K562 (cell line): ENCODE data around the gene SCYL2. TPM values are rescaled to one million over a fixed set of nuclear protein-coding genes. Genes with fewer than 3 reads are reported as not detected.

Source experiments
- ATAC-seq: fragments of 200-7000 bp; cut with Tn5 transposase; 3 replicates; pipeline ENCODE4 v1.9.1; 2020; ENCODE audit warnings: moderate library complexity
- BruUV-seq: library from RNA; stranded (reverse); fragments of 400-500 nt; replicated peaks from 2 replicates; lab custom pipeline; 2021; lab: Mats Ljungman, UMichigan
- CTCF ChIA-PET: fragments of 300-600 bp; formaldehyde crosslinking; extraction: SDS; loops from one replicate; lab custom pipeline; 2021; ENCODE audit warnings: low intra/inter-chr PET ratio; lab: Yijun Ruan, JAX
- POLR2A ChIA-PET: fragments of 300-600, 350-650 bp; sonication (Branson Sonifier 250); formaldehyde crosslinking; extraction: SDS; loops from one replicate; lab custom pipeline; 2021; ENCODE audit warnings: antibody characterized with exemption, inconsistent platforms; lab: Yijun Ruan, JAX
- DNase-seq, 4 experiments: peaks; one replicate each; pipeline versions ENCODE4 v3.0.0 to v3.0.0-alpha.2; 2011 to 2018; ENCODE audit warnings: low spot score in 3 of 4, mixed read lengths in 3 of 4; ENCODE audit errors: extremely low read depth in 1 of 4
- FAIRE-seq: peaks from 2 replicates; lab custom pipeline; 2011; peaks lifted over from hg19 to GRCh38; lab: Jason Lieb, UNC
- H2AFZ ChIP-seq: 2 replicates; pipeline ENCODE4 v1.6.0; 2011; ENCODE audit warnings: low read depth, low read length, control low read depth, inconsistent platforms
- H3K27ac ChIP-seq: fragments of 200-600 bp; 3 replicates; pipeline ENCODE4 v1.8.0; 2011; ENCODE audit warnings: low read depth, mild to moderate bottlenecking, control low read depth, inconsistent platforms, low read length, moderate library complexity, mixed read lengths; ENCODE audit errors: extremely low read depth
- H3K27me3 ChIP-seq, 2 experiments: fragments of 300-600 bp in 1 of 2; 2 replicates in 1 of 2; 3 replicates in 1 of 2; pipeline versions ENCODE4 v1.6.0 to v1.8.0; 2011; ENCODE audit warnings: inconsistent platforms in 2 of 2, low read length in 2 of 2, mild to moderate bottlenecking in 1 of 2, mixed read lengths in 1 of 2, moderate library complexity in 1 of 2; ENCODE audit not compliant: control insufficient read depth in 2 of 2, insufficient read depth in 2 of 2
- H3K36me3 ChIP-seq: fragments of 300-600 bp; 3 replicates; pipeline ENCODE4 v1.8.0; 2011; ENCODE audit warnings: mild to moderate bottlenecking, low read length, inconsistent platforms; ENCODE audit not compliant: control insufficient read depth, insufficient read depth
- H3K4me1 ChIP-seq, 2 experiments: fragments of 200-600 bp in 1 of 2; replicated peaks in 1 of 2; 2 replicates in 1 of 2; 3 replicates in 1 of 2; pipeline versions ENCODE4 v1.5.1 to v1.8.0; 2011; ENCODE audit warnings: inconsistent platforms in 2 of 2, low read length in 2 of 2, mild to moderate bottlenecking in 1 of 2, mixed read lengths in 1 of 2, moderate library complexity in 1 of 2; ENCODE audit not compliant: control insufficient read depth in 2 of 2, insufficient read depth in 2 of 2
- H3K4me2 ChIP-seq: 2 replicates; pipeline ENCODE4 v1.6.1; 2011; ENCODE audit warnings: low read length, control low read depth, inconsistent platforms, mixed read lengths; ENCODE audit not compliant: insufficient read depth
- H3K4me3 ChIP-seq: fragments of 200-600 bp; sonication (generic), shearing (Covaris generic); 2 replicates; pipeline ENCODE4 v1.5.1; 2016; ENCODE audit warnings: control low read depth, inconsistent platforms
- H3K79me2 ChIP-seq: fragments of 200-600 bp; 3 replicates; pipeline ENCODE4 v1.8.0; 2011; ENCODE audit warnings: low read length, inconsistent platforms; ENCODE audit not compliant: control insufficient read depth, insufficient read depth
- H3K9ac ChIP-seq, 2 experiments: 2 replicates each; pipeline versions ENCODE4 v1.6.0 to v1.6.1; 2011; ENCODE audit warnings: low read depth in 2 of 2, low read length in 2 of 2, control low read depth in 1 of 2, inconsistent platforms in 1 of 2, mild to moderate bottlenecking in 1 of 2, mixed read lengths in 1 of 2; ENCODE audit not compliant: insufficient read depth in 1 of 2
- H3K9me1 ChIP-seq: one replicate; pipeline ENCODE4 v1.6.0; 2011; ENCODE audit warnings: inconsistent platforms, mild to moderate bottlenecking, low read length, moderate library complexity; ENCODE audit not compliant: control insufficient read depth, insufficient read depth
- H3K9me3 ChIP-seq: replicated peaks from 2 replicates; pipeline ENCODE4 v1.5.1; 2011; ENCODE audit warnings: low read depth, low read length, inconsistent platforms; ENCODE audit not compliant: control insufficient read depth, insufficient read depth
- H4K20me1 ChIP-seq: replicated peaks from 2 replicates; pipeline ENCODE4 v1.6.1; 2011; ENCODE audit warnings: low read length, inconsistent platforms, mixed read lengths; ENCODE audit not compliant: control insufficient read depth, insufficient read depth
- NFYB ChIP-seq: IDR thresholded peaks from 2 replicates; pipeline ENCODE4 v1.6.1; 2011; ENCODE audit warnings: mild to moderate bottlenecking, moderate library complexity; ENCODE audit not compliant: insufficient read length; ENCODE audit errors: extremely low read depth
- NR2C1 ChIP-seq, 2 experiments: fragments of 450-650 bp; IDR thresholded peaks; 2 replicates each; pipeline ENCODE4 v1.6.1; 2017; ENCODE audit warnings: mild to moderate bottlenecking in 2 of 2, antibody characterized with exemption in 1 of 2, inconsistent platforms in 1 of 2, missing compliant biosample characterization in 1 of 2, missing genetic modification characterization in 1 of 2
- POLR2AphosphoS5 ChIP-seq: IDR thresholded peaks from 2 replicates; pipeline ENCODE4 v1.6.1; 2011; ENCODE audit warnings: mild to moderate bottlenecking, low read depth, low read length, moderate library complexity; ENCODE audit not compliant: control insufficient read depth, insufficient read depth
- POLR2H ChIP-seq: IDR thresholded peaks from 2 replicates; pipeline ENCODE4 v1.6.1; 2016; ENCODE audit warnings: missing genetic modification characterization, low read depth, mild to moderate bottlenecking, control low read depth, missing compliant biosample characterization, moderate library complexity
- in situ Hi-C: fragments of 300-500 bp; cut with MboI; formaldehyde crosslinking; loops from 4 replicates; pipeline ENCODE4 v1.15.0; 2018; ENCODE audit warnings: inconsistent platforms, mixed read lengths
- intact Hi-C: fragments of 100-400 bp; cut with micrococcal nuclease; formaldehyde crosslinking; loops from 2 replicates; pipeline ENCODE4 v1.14.2; 2022
- polyA plus RNA-seq, 8 experiments: library from polyadenylated mRNA; depleted of rRNA in 4 of 8; stranded (reverse) in 5 of 8; unstranded in 3 of 8; fragments of >200 nt; fragmentation: Nextera tagmentation in 2 of 8; fragmentation: Illumina TruSeq in 1 of 8; extraction: Ambion mirVana in 2 of 8; extraction: Trizol in 1 of 8; gene quantifications; 2 replicates each; pipeline versions ENCODE4 v1.2.1 to v1.2.3, GENCODE V29; 2011 to 2014; ENCODE audit warnings: inconsistent platforms in 1 of 8, missing spikeins in 1 of 8
- total RNA-seq, 7 experiments: library from RNA; depleted of rRNA in 6 of 7; stranded (reverse); fragments of >200 nt in 6 of 7; fragmentation: Illumina TruSeq in 2 of 7; extraction: Trizol in 2 of 7; gene quantifications; 2 replicates each; pipeline versions ENCODE4 v1.2.1 to v1.2.3, GENCODE V29; 2011 to 2021; ENCODE audit warnings: low replicate concordance in 1 of 7
- TF ChIP-seq, protein P1 (sequence below): fragments of 250-450 bp; sonication (Bioruptor Pico); IDR thresholded peaks from 2 replicates; pipeline ENCODE4 v1.5.0; 2020; ENCODE audit warnings: mild to moderate bottlenecking

The SCYL2 gene
- total and polyA plus RNA-seq, 9 of the 15 experiments (the other 6 are each of a cell fraction or from before 2014, with no cell fraction given), result 9.9 to 49.0 (median 32.9) TPM

DNA sequence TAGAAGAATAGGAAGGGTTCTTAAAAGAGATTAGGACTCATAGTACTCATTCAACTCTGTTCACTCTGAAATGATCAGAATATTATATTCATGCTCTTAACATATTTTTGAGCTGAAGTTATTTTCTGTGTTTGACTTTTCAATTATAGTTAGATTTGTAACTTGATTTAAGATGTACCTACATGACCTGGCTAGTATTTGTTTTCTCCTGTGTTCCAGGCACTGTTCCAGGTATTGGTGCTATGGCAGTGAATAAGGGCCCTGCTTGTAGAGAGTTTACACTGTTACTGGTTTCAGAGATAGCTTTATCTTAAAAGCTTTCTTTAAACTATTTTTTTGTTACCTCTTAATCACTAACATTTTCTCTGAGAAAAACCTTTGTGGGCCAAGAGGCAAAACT is 70.8 kb downstream of the SCYL2 start:
- DNase-seq, result no peak
- no peaks in the 10 kb centered on the region for H3K9me1 ChIP-seq
- no peaks in the 10 kb centered on the region for H4K20me1 ChIP-seq
- no TSS peak for BruUV-seq
- H3K36me3 ChIP-seq, result peaks cover 60% of the 10 kb centered on the region
- no peak overlapping the region for H3K4me2 ChIP-seq
- in situ Hi-C loops, result no loop called here
- H3K4me3 ChIP-seq, result no peak overlapping the region
- no peak for FAIRE-seq
- intact Hi-C loops, result no loop called here
- POLR2A ChIA-PET, result interaction anchor here (0.9 to 1.5 kb wide), 2 partner anchors 9 to 22 kb away, joined by 3 to 4 read pairs; no protein-coding TSS in a partner anchor
- H3K79me2 ChIP-seq, result no peaks in the 10 kb centered on the region
- TF ChIP-seq POLR2H (tag) (no peak), NFYB (no peak)
- H3K27ac ChIP-seq, result no peak overlapping the region
- no peak overlapping the region for H2AFZ ChIP-seq
- no peaks in the 10 kb centered on the region for H3K4me1 ChIP-seq
- no peak overlapping the region for H3K9ac ChIP-seq
- ATAC-seq, result no peak
- CTCF ChIA-PET, result no interaction called here
- H3K9me3 ChIP-seq, result no peaks in the 10 kb centered on the region
- no peaks in the 10 kb centered on the region for H3K27me3 ChIP-seq

DNA sequence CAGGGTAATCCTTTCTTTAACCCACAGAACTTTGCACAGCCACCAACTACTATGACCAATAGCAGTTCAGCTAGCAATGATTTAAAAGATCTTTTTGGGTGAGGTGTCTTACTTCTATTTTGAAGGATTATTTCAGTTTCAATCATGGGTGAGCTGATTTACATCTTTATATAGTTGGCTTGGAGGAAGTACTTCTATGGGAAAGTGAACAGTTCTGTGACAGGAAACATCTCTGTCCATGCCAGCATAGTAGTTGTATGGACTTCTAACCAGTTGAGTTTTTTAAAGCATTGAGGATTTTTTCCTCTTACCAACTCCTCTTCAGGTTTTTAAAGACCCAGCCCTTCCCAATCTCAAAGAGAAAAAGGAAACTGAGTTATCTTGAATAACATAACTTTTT is 72.1 kb downstream of the SCYL2 start:
- Histone ChIP-seq H3K79me2 (no peaks in the 10 kb centered on the region), H3K9me1 (no peaks in the 10 kb centered on the region), H3K9me3 (no peaks in the 10 kb centered on the region), H3K27me3 (no peaks in the 10 kb centered on the region), H3K27ac (no peak overlapping the region), H3K4me3 (no peak overlapping the region), H3K4me1 (no peaks in the 10 kb centered on the region), H3K9ac (no peak overlapping the region), H4K20me1 (no peaks in the 10 kb centered on the region), H3K36me3 (peaks cover 51% of the 10 kb centered on the region), H3K4me2 (no peak overlapping the region), H2AFZ (no peak overlapping the region)
- intact Hi-C loops (no loop called here), in situ Hi-C loops (no loop called here)
- FAIRE-seq (no peak), ATAC-seq (no peak), DNase-seq (no peak)
- ChIA-PET POLR2A (no interaction called here), CTCF (no interaction called here)
- TF ChIP-seq NR2C1 (IDR thresholded peaks at IDR 0.05) (no peak), NR2C1 (tag; IDR thresholded peaks at IDR 0.05) (no peak), POLR2AphosphoS5 (no peak)
- TF ChIP-seq, protein P1, sequence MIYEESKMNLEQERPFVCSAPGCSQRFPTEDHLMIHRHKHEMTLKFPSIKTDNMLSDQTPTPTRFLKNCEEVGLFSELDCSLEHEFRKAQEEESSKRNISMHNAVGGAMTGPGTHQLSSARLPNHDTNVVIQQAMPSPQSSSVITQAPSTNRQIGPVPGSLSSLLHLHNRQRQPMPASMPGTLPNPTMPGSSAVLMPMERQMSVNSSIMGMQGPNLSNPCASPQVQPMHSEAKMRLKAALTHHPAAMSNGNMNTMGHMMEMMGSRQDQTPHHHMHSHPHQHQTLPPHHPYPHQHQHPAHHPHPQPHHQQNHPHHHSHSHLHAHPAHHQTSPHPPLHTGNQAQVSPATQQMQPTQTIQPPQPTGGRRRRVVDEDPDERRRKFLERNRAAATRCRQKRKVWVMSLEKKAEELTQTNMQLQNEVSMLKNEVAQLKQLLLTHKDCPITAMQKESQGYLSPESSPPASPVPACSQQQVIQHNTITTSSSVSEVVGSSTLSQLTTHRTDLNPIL (CRISPR knock-in tag), result no peak
- BruUV-seq, result no TSS peak
